Right lobe of liver (tissue), 6 donors: ENCODE data around the gene PCIF1. TPM values are rescaled to one million over a fixed set of nuclear protein-coding genes. Genes with fewer than 3 reads are reported as not detected.
A peak's percentile ranks its signal among the peaks of the same experiment; 100 is the strongest.
"Not testable (repeated sequence)": the region's sequence is repeated elsewhere in the genome, so short reads cannot be mapped to it uniquely, and the experiment has no call there.

Source experiments
- ATAC-seq, 4 donors: fragments of 200-7000 bp; cut with Tn5 transposase; one replicate each; pipeline ENCODE4 v1.9.1; 2020; ENCODE audit warnings: mild to moderate bottlenecking in 4 of 4, moderate library complexity in 4 of 4
- DNase-seq, 3 donors: peaks; one replicate each; pipeline ENCODE4 v3.0.0-alpha.2; 2020
- H3K27ac ChIP-seq, 3 donors: fragments of 200-600 bp; one replicate each; pipeline ENCODE4 v1.8.0; 2022
- H3K27me3 ChIP-seq, 2 donors: fragments of 200-600 bp; one replicate each; pipeline ENCODE4 v1.8.0; 2022
- H3K36me3 ChIP-seq, 4 donors: fragments of 200-600 bp; sonication (generic) in 1 of 4; one replicate each; pipeline versions ENCODE4 v1.5.1 to v1.8.0; 2017 to 2022; ENCODE audit warnings: control low read depth in 1 of 4
- H3K4me1 ChIP-seq, 4 donors: fragments of 200-600 bp; sonication (generic) in 1 of 4; one replicate each; pipeline versions ENCODE4 v1.5.1 to v1.8.0; 2017 to 2022; ENCODE audit warnings: control low read depth in 1 of 4
- H3K4me3 ChIP-seq, 3 donors: fragments of 200-600 bp; one replicate each; pipeline ENCODE4 v1.8.0; 2022
- H3K9me3 ChIP-seq, 4 donors: fragments of 200-600 bp; sonication (generic) in 1 of 4; one replicate each; pipeline versions ENCODE4 v1.5.1 to v1.8.0; 2017 to 2022; ENCODE audit warnings: control low read depth in 1 of 4
- POLR2A ChIP-seq: fragments of 450-650 bp; IDR thresholded peaks from one replicate; pipeline ENCODE4 v1.6.1; 2017; ENCODE audit warnings: antibody characterized with exemption, mild to moderate bottlenecking
- WGBS: methylation state at CpG from one replicate; pipeline ENCODE4 v1.1.6; 2018; ENCODE audit warnings: low coverage, low lambda C conversion rate; ENCODE audit not compliant: insufficient coverage; ENCODE audit errors: missing lambda C conversion rate; 5-methylcytosine and 5-hydroxymethylcytosine counted together
- intact Hi-C, 2 donors: fragments of 100-400 bp; cut with DNase I; formaldehyde crosslinking; loops; one replicate each; pipeline versions ENCODE4 v1.11.2 to v1.14.1; 2022
- total RNA-seq, 6 experiments: library from RNA; depleted of rRNA in 2 of 6; stranded (reverse); fragments of >200 nt in 2 of 6; fragmentation: NEBNext Ultra II Directional in 3 of 6; extraction: Animal tissue kit (Norgen Biotek cat#: 25700) in 3 of 6; gene quantifications; one replicate each; pipeline versions ENCODE4 v1.1.0 to v1.2.4, GENCODE V29; 2016 to 2023
- TF ChIP-seq, protein P1 (sequence below), 4 donors: fragments of 200-600 bp in 3 of 4; fragments of 450-650 bp in 1 of 4; IDR thresholded peaks; one replicate each; pipeline versions ENCODE4 v1.5.1 to v1.8.0; 2016 to 2022; ENCODE audit warnings: antibody characterized with exemption in 4 of 4, mild to moderate bottlenecking in 2 of 4
- donor health status: DM: no; HTN: yes; CAD: no.
- donor health status: DM: no; HTN: no; CAD: no.
- donor health status: DM: no; HTN: no; CAD: no.
- donor health status: DM: no; HTN: yes; CAD: no.
- donor health status: DM: no; HTN: yes; CAD: no.

The PCIF1 gene
- total RNA-seq, 6 experiments from 2014 or later, result 7.8 to 12.1 (median 9.5) TPM

DNA sequence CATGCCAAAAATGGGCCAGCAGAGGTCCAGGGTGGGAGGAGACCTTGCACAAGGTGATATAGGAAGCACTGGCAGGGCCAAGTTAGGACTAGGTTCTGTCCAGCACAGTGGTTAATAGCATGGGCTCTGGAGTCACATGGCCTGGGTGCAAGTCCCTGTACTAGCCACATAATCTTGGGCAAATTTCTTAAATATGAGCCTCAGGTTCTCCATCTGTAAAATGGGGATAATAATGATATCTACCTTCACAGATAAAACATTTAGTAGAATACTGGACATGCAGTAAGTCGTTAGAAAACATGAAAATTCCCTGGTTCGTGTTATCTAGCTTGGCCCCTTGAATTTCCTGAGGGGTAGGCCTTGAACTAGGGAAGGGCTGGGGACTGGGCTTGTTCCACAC, 37.2 kb upstream of the PCIF1 start:
- DNase-seq, result no peak
- Histone ChIP-seq H3K27me3 (no peaks in the 10 kb centered on the region), H3K4me3 (no peak overlapping the region), H3K4me1 (peaks cover 0 to 13% (median 0%) of the 10 kb centered on the region in 4 donors), H3K9me3 (no peaks in the 10 kb centered on the region), H3K27ac (no peak overlapping the region), H3K36me3 (peaks cover 0 to 38% (median 19%) of the 10 kb centered on the region in 4 donors)
- no peak for TF ChIP-seq POLR2A
- TF ChIP-seq, protein P1, sequence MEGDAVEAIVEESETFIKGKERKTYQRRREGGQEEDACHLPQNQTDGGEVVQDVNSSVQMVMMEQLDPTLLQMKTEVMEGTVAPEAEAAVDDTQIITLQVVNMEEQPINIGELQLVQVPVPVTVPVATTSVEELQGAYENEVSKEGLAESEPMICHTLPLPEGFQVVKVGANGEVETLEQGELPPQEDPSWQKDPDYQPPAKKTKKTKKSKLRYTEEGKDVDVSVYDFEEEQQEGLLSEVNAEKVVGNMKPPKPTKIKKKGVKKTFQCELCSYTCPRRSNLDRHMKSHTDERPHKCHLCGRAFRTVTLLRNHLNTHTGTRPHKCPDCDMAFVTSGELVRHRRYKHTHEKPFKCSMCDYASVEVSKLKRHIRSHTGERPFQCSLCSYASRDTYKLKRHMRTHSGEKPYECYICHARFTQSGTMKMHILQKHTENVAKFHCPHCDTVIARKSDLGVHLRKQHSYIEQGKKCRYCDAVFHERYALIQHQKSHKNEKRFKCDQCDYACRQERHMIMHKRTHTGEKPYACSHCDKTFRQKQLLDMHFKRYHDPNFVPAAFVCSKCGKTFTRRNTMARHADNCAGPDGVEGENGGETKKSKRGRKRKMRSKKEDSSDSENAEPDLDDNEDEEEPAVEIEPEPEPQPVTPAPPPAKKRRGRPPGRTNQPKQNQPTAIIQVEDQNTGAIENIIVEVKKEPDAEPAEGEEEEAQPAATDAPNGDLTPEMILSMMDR (IDR thresholded peaks at IDR 0.05), result no peak
- WGBS, result 71% methylated on average over 2 of the region's 2 CpGs
- intact Hi-C loops, result loop anchor here in 1 of 2 donors (10.0 kb wide), 1 partner anchor 48 kb away; no protein-coding TSS in a partner anchor
- ATAC-seq, result no peak

DNA sequence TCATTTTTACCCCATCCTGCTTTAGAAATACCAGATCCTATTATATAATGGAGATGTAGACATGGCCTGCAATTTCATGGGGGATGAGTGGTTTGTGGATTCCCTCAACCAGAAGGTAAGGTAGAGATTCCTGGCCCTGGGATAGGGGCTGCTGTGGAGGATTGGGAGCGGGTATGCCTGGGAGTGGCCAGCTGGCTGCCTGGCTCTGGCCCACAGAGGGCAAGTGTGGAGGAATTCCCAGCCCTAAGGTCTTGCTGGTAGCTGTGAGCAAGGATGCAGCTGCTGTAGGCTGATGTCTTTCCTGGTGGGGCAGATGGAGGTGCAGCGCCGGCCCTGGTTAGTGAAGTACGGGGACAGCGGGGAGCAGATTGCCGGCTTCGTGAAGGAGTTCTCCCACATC, 36.8 kb upstream of the PCIF1 start:
- H3K4me3 ChIP-seq, result no peak overlapping the region
- H3K4me1 ChIP-seq, result peaks cover 0 to 9% (median 0%) of the 10 kb centered on the region in 4 donors
- peaks cover 0 to 38% (median 19%) of the 10 kb centered on the region in 4 donors for H3K36me3 ChIP-seq
- H3K27ac ChIP-seq, result no peak overlapping the region
- intact Hi-C loops, result loop anchor here in 1 of 2 donors (10.0 kb wide), 1 partner anchor 47 kb away; no protein-coding TSS in a partner anchor
- 100% methylated on average over 6 of the region's 7 CpGs for WGBS
- H3K27me3 ChIP-seq, result no peaks in the 10 kb centered on the region
- ATAC-seq, result no peak
- H3K9me3 ChIP-seq, result no peaks in the 10 kb centered on the region
- no peak for DNase-seq
- TF ChIP-seq, protein P1 (IDR thresholded peaks at IDR 0.05), result no peak
- TF ChIP-seq POLR2A, result no peak

DNA sequence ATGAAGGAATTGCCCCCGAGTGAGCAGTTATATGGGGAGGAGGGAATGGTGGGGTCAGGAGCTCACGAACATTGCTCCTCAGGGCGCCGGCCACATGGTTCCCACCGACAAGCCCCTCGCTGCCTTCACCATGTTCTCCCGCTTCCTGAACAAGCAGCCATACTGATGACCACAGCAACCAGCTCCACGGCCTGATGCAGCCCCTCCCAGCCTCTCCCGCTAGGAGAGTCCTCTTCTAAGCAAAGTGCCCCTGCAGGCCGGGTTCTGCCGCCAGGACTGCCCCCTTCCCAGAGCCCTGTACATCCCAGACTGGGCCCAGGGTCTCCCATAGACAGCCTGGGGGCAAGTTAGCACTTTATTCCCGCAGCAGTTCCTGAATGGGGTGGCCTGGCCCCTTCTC, 36.2 kb upstream of the PCIF1 start:
- intact Hi-C loops, result loop anchor here in 1 of 2 donors (10.0 kb wide), 1 partner anchor 47 kb away; no protein-coding TSS in a partner anchor
- Histone ChIP-seq H3K27me3 (no peaks in the 10 kb centered on the region), H3K9me3 (no peaks in the 10 kb centered on the region), H3K27ac (no peak overlapping the region), H3K36me3 (peaks cover 0 to 38% (median 19%) of the 10 kb centered on the region in 4 donors), H3K4me1 (peaks cover 0 to 3% (median 0%) of the 10 kb centered on the region in 4 donors), H3K4me3 (no peak overlapping the region)
- ATAC-seq (no peak), DNase-seq (no peak)
- WGBS, result 100% methylated on average over 1 of the region's 12 CpGs
- no peak for TF ChIP-seq POLR2A
- TF ChIP-seq, protein P1 (IDR thresholded peaks at IDR 0.05), result no peak

DNA sequence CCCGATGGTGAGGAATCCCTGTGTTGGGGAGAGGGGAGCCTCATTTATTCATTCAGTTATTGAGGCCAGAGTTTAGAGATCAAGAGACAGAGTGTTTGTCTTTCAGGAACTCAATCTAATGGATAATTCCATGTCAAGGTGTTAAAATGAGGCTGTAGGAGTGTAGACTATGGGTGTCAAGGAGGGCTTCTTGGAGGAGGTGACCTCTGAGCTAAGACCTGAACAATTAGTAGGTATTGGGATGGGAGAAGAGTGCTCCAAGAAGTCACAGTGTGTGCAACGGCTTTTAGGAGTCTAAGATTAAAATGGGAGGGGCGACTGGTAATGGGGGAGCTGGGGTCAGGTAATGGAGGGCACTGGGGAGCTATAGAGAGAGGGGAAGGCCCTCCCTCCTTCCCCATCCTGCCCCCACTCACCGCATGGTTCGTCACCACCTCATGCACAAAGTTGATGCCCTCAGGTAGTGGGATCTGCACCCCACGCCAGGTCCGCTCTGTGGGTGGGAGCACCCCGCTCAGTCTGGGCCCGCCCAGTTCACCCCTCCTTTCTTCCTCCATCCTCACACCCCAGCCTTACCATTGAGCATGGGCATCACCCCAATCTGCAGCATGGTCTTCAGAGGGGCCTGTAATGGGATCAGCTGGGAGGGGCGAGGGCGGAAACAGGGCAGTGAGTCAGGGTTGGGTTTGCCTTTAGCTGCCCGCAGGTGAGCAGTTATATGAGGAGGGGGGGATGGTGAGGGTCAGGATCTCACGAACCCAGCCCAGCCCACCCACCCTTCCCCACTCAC, 35.2 kb upstream of the PCIF1 start:
- 78% methylated on average over 3 of the region's 13 CpGs for WGBS
- H3K4me1 ChIP-seq, result no peaks in the 10 kb centered on the region
- no peak overlapping the region for H3K27ac ChIP-seq
- DNase-seq (no peak), ATAC-seq (peak in 1 of 4 donors; percentile 7)
- H3K9me3 ChIP-seq, result no peaks in the 10 kb centered on the region
- no peak overlapping the region for H3K4me3 ChIP-seq
- no peak for TF ChIP-seq POLR2A
- TF ChIP-seq, protein P1 (IDR thresholded peaks at IDR 0.05), result no peak
- peaks cover 0 to 31% (median 16%) of the 10 kb centered on the region in 4 donors for H3K36me3 ChIP-seq
- H3K27me3 ChIP-seq, result no peaks in the 10 kb centered on the region
- intact Hi-C loops, result loop anchor here in 1 of 2 donors (10.0 kb wide), 1 partner anchor 46 kb away; no protein-coding TSS in a partner anchor

DNA sequence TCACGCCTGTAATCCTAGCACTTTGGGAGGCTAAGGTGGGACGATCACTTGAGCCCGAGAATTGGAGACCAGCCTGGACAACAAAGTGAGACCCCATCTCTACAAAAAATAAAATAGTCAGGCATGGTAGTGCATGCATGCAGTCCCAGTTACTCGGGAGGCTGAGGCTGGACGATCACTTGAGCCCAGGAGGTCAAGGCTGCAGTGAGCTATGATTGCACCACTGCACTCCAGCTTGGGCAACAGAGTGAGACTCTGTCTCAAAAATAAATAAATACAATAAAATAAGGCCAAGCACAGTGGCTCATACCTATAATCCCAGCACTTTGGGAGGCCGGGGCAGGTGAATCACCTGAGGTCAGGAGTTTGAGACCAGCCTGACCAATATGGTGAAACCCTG, 33.2 kb upstream of the PCIF1 start:
- peaks cover 0 to 13% (median 8%) of the 10 kb centered on the region in 4 donors for H3K36me3 ChIP-seq
- intact Hi-C loops, H3K9me3 ChIP-seq, H3K27me3 ChIP-seq, H3K27ac ChIP-seq, H3K4me1 ChIP-seq, ATAC-seq, DNase-seq, H3K4me3 ChIP-seq: not testable (repeated sequence)
- WGBS, result 39% methylated on average over 3 of the region's 6 CpGs
